Neural cell (in vitro differentiated cells): ENCODE data around the gene DNAJC28. TPM values are rescaled to one million over a fixed set of nuclear protein-coding genes. Genes with fewer than 3 reads are reported as not detected.

ENCODE experiments used
- H2AFZ ChIP-seq: fragments of 200-600, 300-800 bp; sonication (generic), shearing (Covaris generic); 2 replicates; pipeline ENCODE4 v1.6.0; 2014; ENCODE audit warnings: low read depth, mild to moderate bottlenecking, antibody characterized with exemption, low read length, moderate library complexity
- H3F3A ChIP-seq: fragments of 200-600 bp; shearing (Covaris generic); 2 replicates; pipeline ENCODE4 v1.6.1; 2016; ENCODE audit warnings: mild to moderate bottlenecking, moderate library complexity, mixed read lengths, antibody characterized with exemption, low read length; ENCODE audit not compliant: insufficient read depth, poor library complexity, severe bottlenecking
- H3K27ac ChIP-seq: fragments of 200-600, 300-800 bp; sonication (generic), shearing (Covaris generic); 2 replicates; pipeline ENCODE4 v1.5.1; 2014; ENCODE audit warnings: mild to moderate bottlenecking, low read length, moderate library complexity
- H3K27me3 ChIP-seq: fragments of 300-800, 200-600 bp; sonication (generic), shearing (Covaris generic); 2 replicates; pipeline ENCODE4 v1.6.0; 2014; ENCODE audit warnings: mild to moderate bottlenecking, low read depth, low read length, moderate library complexity; ENCODE audit not compliant: insufficient read depth
- H3K36me3 ChIP-seq: fragments of 300-800, 200-600 bp; sonication (generic), shearing (Covaris generic); 2 replicates; pipeline ENCODE4 v1.5.1; 2014; ENCODE audit warnings: mild to moderate bottlenecking, antibody characterized with exemption, low read length, moderate library complexity; ENCODE audit not compliant: insufficient read depth
- H3K4me2 ChIP-seq: fragments of 300-800, 200-600 bp; sonication (generic), shearing (Covaris generic); 2 replicates; pipeline ENCODE4 v1.6.0; 2014; ENCODE audit warnings: mild to moderate bottlenecking, low read length
- H3K4me3 ChIP-seq: fragments of 300-800, 200-600 bp; sonication (generic), shearing (Covaris generic); 2 replicates; pipeline ENCODE4 v1.5.1; 2014; ENCODE audit warnings: mild to moderate bottlenecking, low read length, moderate library complexity
- H3K79me2 ChIP-seq: fragments of 200-600 bp; shearing (Covaris generic); replicated peaks from 2 replicates; pipeline ENCODE4 v1.6.0; 2014; ENCODE audit warnings: mild to moderate bottlenecking, low read length, moderate library complexity; ENCODE audit not compliant: insufficient read depth
- H3K9ac ChIP-seq: fragments of 300-800, 200-600 bp; sonication (generic), shearing (Covaris generic); 2 replicates; pipeline ENCODE4 v1.6.1; 2016; ENCODE audit warnings: mild to moderate bottlenecking, low read length, mixed read lengths
- H3K9me2 ChIP-seq: fragments of 200-600 bp; shearing (Covaris generic); 2 replicates; pipeline ENCODE4 v1.6.1; 2016; ENCODE audit warnings: mild to moderate bottlenecking, low read length, mixed read lengths; ENCODE audit not compliant: insufficient read depth
- H3K9me3 ChIP-seq: fragments of 200-600, 300-800 bp; sonication (generic), shearing (Covaris generic); 2 replicates; pipeline ENCODE4 v1.6.1; 2016; ENCODE audit warnings: mild to moderate bottlenecking, mixed run types, low read length, moderate library complexity, mixed read lengths
- H4K20me1 ChIP-seq: fragments of 200-600 bp; shearing (Covaris generic); 2 replicates; pipeline ENCODE4 v1.6.1; 2016; ENCODE audit warnings: mild to moderate bottlenecking, mixed run types; ENCODE audit not compliant: insufficient read depth
- CTCF ChIP-seq: fragments of 450-650 bp; IDR thresholded peaks from 2 replicates; pipeline ENCODE4 v1.5.1; 2014; ENCODE audit warnings: antibody characterized with exemption, mild to moderate bottlenecking, moderate library complexity; ENCODE audit not compliant: poor library complexity, severe bottlenecking
- EP300 ChIP-seq: fragments of 450-650 bp; conservative IDR thresholded peaks from 2 replicates; pipeline ENCODE4 v1.6.1; 2014; ENCODE audit warnings: antibody characterized with exemption, mild to moderate bottlenecking, moderate library complexity; ENCODE audit not compliant: poor library complexity, severe bottlenecking
- EZH2 ChIP-seq: fragments of 200-600, 300-800 bp; shearing (Covaris generic), sonication (generic); IDR thresholded peaks from 2 replicates; pipeline ENCODE4 v1.6.1; 2014; ENCODE audit warnings: antibody characterized with exemption, low read length, borderline replicate concordance, mild to moderate bottlenecking; ENCODE audit not compliant: insufficient read depth, poor library complexity, severe bottlenecking
- MXI1 ChIP-seq: fragments of 450-650 bp; conservative IDR thresholded peaks from 2 replicates; pipeline ENCODE4 v1.6.1; 2014; ENCODE audit warnings: antibody characterized with exemption, mild to moderate bottlenecking; ENCODE audit not compliant: poor library complexity, severe bottlenecking
- POLR2AphosphoS5 ChIP-seq: IDR thresholded peaks from 2 replicates; pipeline ENCODE4 v1.6.1; 2012
- RAD21 ChIP-seq: fragments of 450-650 bp; conservative IDR thresholded peaks from 2 replicates; pipeline ENCODE4 v1.6.1; 2014; ENCODE audit warnings: antibody characterized with exemption, mild to moderate bottlenecking, moderate library complexity
- REST ChIP-seq: IDR thresholded peaks from 2 replicates; pipeline ENCODE4 v1.6.1; 2012; ENCODE audit warnings: borderline replicate concordance
- SMC3 ChIP-seq: fragments of 450-650 bp; conservative IDR thresholded peaks from 2 replicates; pipeline ENCODE4 v1.6.1; 2014; ENCODE audit warnings: antibody characterized with exemption, mild to moderate bottlenecking, moderate library complexity; ENCODE audit not compliant: poor library complexity
- TAF1 ChIP-seq: IDR thresholded peaks from 2 replicates; pipeline ENCODE4 v1.6.1; 2012; ENCODE audit warnings: low read depth
- polyA plus RNA-seq: library from polyadenylated mRNA; depleted of rRNA; stranded (reverse); fragments of >200 nt; gene quantifications from 2 replicates; pipeline ENCODE4 v1.2.3, GENCODE V29; 2014

Gene DNAJC28
- polyA plus RNA-seq, 1 donor from 2014 or later = 5.5 TPM

- no peaks in the 10 kb centered on the region for H3K9me2 ChIP-seq
- H2AFZ ChIP-seq = no peak overlapping the region
- H3K27me3 ChIP-seq = no peaks in the 10 kb centered on the region
- no peaks in the 10 kb centered on the region for H4K20me1 ChIP-seq
- no peak overlapping the region for H3K4me3 ChIP-seq
- H3K4me2 ChIP-seq = no peak overlapping the region
- H3K36me3 ChIP-seq = peaks cover 4% of the 10 kb centered on the region
- H3K79me2 ChIP-seq = no peaks in the 10 kb centered on the region
- H3F3A ChIP-seq = no peaks in the 10 kb centered on the region
- H3K9ac ChIP-seq = no peak overlapping the region
- H3K9me3 ChIP-seq = no peaks in the 10 kb centered on the region
- no peak overlapping the region for H3K27ac ChIP-seq
- no peak for TF ChIP-seq POLR2AphosphoS5
- TF ChIP-seq CTCF = no peak
- no peak for TF ChIP-seq REST
- no peak for TF ChIP-seq EZH2
- no peak for TF ChIP-seq RAD21
- TF ChIP-seq EP300 = no peak
- TF ChIP-seq MXI1 = no peak
- TF ChIP-seq TAF1 = no peak
- no peak for TF ChIP-seq SMC3
Measured at GRCh38 chr21:33522953-33523349, 31.4 kb upstream of the DNAJC28 start.

- Histone ChIP-seq H3K79me2 (no peaks in the 10 kb centered on the region), H3K9me2 (no peaks in the 10 kb centered on the region), H3K4me3 (no peak overlapping the region), H2AFZ (no peak overlapping the region), H3F3A (no peaks in the 10 kb centered on the region), H3K36me3 (no peaks in the 10 kb centered on the region), H3K4me2 (no peak overlapping the region), H3K27ac (no peak overlapping the region), H4K20me1 (no peaks in the 10 kb centered on the region), H3K9me3 (no peaks in the 10 kb centered on the region), H3K9ac (no peak overlapping the region), H3K27me3 (no peaks in the 10 kb centered on the region)
- TF ChIP-seq POLR2AphosphoS5 = no peak
- no peak for TF ChIP-seq EZH2
- TF ChIP-seq TAF1 = no peak
- TF ChIP-seq SMC3 = no peak
- TF ChIP-seq EP300 = no peak
- no peak for TF ChIP-seq RAD21
Measured at GRCh38 chr21:33522297-33522952, 30.9 kb upstream of the DNAJC28 start.
